Vagina (tissue), 2 donors: ENCODE data around the gene SSBP2.

Experiments
- POLR2A ChIP-seq, 2 donors: fragments of 450-650 bp; IDR thresholded peaks; one replicate each; pipeline ENCODE4 v1.6.1; 2017; ENCODE audit warnings: antibody characterized with exemption in 2 of 2, mild to moderate bottlenecking in 2 of 2, moderate library complexity in 2 of 2
- POLR2AphosphoS5 ChIP-seq, 2 donors: sonication (generic); formaldehyde crosslinking; IDR thresholded peaks; one replicate each; pipeline ENCODE4 v1.9.0; 2017; ENCODE audit warnings: antibody characterized with exemption in 2 of 2, mild to moderate bottlenecking in 2 of 2, low read depth in 1 of 2; ENCODE audit not compliant: insufficient read depth in 1 of 2
- TF ChIP-seq, protein P1 (sequence below), 3 experiments: fragments of 450-650 bp in 2 of 3; fragments of 200-600 bp in 1 of 3; sonication (generic) in 1 of 3; IDR thresholded peaks; one replicate each; pipeline ENCODE4 v1.5.1; 2017 to 2019; ENCODE audit warnings: antibody characterized with exemption in 3 of 3, mild to moderate bottlenecking in 2 of 3, moderate library complexity in 2 of 3

DNA sequence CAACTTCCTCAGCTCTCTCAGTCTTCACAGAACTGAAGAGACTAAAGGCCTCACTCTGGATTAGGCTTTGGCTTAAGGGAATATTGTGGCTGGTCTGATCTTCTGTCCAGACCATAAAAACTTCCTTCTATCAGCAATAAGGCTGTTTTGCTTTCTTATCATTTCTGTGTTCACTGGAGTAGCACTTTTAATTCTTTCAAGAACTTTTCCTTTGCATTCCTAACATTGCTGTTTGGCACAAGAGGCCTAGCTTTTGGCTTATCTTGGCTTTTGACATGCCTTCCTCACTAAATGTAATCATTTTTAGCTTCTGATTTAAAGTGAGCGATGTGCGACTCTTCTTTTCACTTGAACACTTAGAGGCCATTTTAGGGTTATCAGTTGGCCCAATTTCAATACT lies 268.3 kb downstream of the SSBP2 start:
- TF ChIP-seq, protein P1, sequence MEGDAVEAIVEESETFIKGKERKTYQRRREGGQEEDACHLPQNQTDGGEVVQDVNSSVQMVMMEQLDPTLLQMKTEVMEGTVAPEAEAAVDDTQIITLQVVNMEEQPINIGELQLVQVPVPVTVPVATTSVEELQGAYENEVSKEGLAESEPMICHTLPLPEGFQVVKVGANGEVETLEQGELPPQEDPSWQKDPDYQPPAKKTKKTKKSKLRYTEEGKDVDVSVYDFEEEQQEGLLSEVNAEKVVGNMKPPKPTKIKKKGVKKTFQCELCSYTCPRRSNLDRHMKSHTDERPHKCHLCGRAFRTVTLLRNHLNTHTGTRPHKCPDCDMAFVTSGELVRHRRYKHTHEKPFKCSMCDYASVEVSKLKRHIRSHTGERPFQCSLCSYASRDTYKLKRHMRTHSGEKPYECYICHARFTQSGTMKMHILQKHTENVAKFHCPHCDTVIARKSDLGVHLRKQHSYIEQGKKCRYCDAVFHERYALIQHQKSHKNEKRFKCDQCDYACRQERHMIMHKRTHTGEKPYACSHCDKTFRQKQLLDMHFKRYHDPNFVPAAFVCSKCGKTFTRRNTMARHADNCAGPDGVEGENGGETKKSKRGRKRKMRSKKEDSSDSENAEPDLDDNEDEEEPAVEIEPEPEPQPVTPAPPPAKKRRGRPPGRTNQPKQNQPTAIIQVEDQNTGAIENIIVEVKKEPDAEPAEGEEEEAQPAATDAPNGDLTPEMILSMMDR (IDR thresholded peaks at IDR 0.05): no peak
- TF ChIP-seq POLR2AphosphoS5 (IDR thresholded peaks at IDR 0.05; ENCODE audit: insufficient read depth in 1 of 2, low read depth in 1 of 2) (no peak), POLR2A (IDR thresholded peaks at IDR 0.05) (no peak)
